SK-N-SH (cell line): ENCODE data around the gene RGSL1. TPM values are rescaled to one million over a fixed set of nuclear protein-coding genes. Genes with fewer than 3 reads are reported as not detected.

Experiments
- CTCF ChIA-PET: fragments of 300-600, 350-600 bp; formaldehyde crosslinking; extraction: SDS; loops from one replicate; lab custom pipeline; 2021; lab: Yijun Ruan, JAX
- POLR2A ChIA-PET: fragments of 350-600 bp; sonication (Branson Sonifier 250); formaldehyde crosslinking; extraction: SDS; loops from one replicate; lab custom pipeline; 2020; ENCODE audit warnings: antibody characterized with exemption, inconsistent platforms; lab: Yijun Ruan, JAX
- DNase-seq: peaks from one replicate; pipeline ENCODE4 v3.0.0; 2012
- H2AFZ ChIP-seq: fragments of 200-600 bp; sonication (generic); 2 replicates; pipeline ENCODE4 v1.8.1; 2016; ENCODE audit warnings: antibody characterized with exemption, mild to moderate bottlenecking, low read depth
- H3F3A ChIP-seq: fragments of 200-600 bp; sonication (generic); replicated peaks from 2 replicates; pipeline ENCODE3; 2016; ENCODE audit warnings: antibody characterized with exemption, mild to moderate bottlenecking; ENCODE audit not compliant: insufficient read depth
- H3K27ac ChIP-seq, 2 experiments: fragments of 200-500 bp in 1 of 2; fragments of 200-600 bp in 1 of 2; sonication (Bioruptor generic) in 1 of 2; sonication (generic), shearing (Covaris generic) in 1 of 2; 2 replicates each; pipeline versions ENCODE4 v1.5.1 to v1.6.1; 2014 to 2016; ENCODE audit warnings: low read depth in 2 of 2, inconsistent platforms in 1 of 2, low read length in 1 of 2, mild to moderate bottlenecking in 1 of 2, mixed read lengths in 1 of 2
- H3K27me3 ChIP-seq: fragments of 200-600 bp; sonication (generic), shearing (Covaris generic); 2 replicates; pipeline ENCODE4 v1.6.1; 2016; ENCODE audit warnings: mixed run types; ENCODE audit not compliant: insufficient read depth
- H3K36me3 ChIP-seq, 2 experiments: fragments of 200-500 bp in 1 of 2; fragments of 200-600 bp in 1 of 2; sonication (Bioruptor generic) in 1 of 2; sonication (generic) in 1 of 2; replicated peaks in 1 of 2; 2 replicates each; pipeline versions ENCODE3 to v1.5.1; 2014 to 2016; ENCODE audit warnings: low read length in 1 of 2, mild to moderate bottlenecking in 1 of 2; ENCODE audit not compliant: insufficient read depth in 2 of 2, control insufficient read depth in 1 of 2
- H3K4me1 ChIP-seq, 2 experiments: fragments of 200-500 bp in 1 of 2; fragments of 200-600 bp in 1 of 2; sonication (Bioruptor generic) in 1 of 2; sonication (generic), shearing (Covaris generic) in 1 of 2; 2 replicates each; pipeline versions ENCODE4 v1.5.1 to v1.6.1; 2014 to 2016; ENCODE audit warnings: low read depth in 1 of 2, low read length in 1 of 2, mixed run types in 1 of 2; ENCODE audit not compliant: insufficient read depth in 2 of 2, control insufficient read depth in 1 of 2
- H3K4me2 ChIP-seq: fragments of 200-600 bp; sonication (generic), shearing (Covaris generic); 2 replicates; pipeline ENCODE4 v1.6.1; 2017; ENCODE audit warnings: mixed run types
- H3K4me3 ChIP-seq, 2 experiments: fragments of 200-500 bp in 1 of 2; fragments of 200-600 bp in 1 of 2; sonication (Bioruptor generic) in 1 of 2; sonication (generic), shearing (Covaris generic) in 1 of 2; 2 replicates each; pipeline versions ENCODE4 v1.5.1 to v1.8.1; 2014 to 2016; ENCODE audit warnings: low read depth in 2 of 2, inconsistent platforms in 1 of 2, low read length in 1 of 2, mild to moderate bottlenecking in 1 of 2, mixed read lengths in 1 of 2, moderate library complexity in 1 of 2
- H3K79me2 ChIP-seq: fragments of 200-600 bp; sonication (generic); 2 replicates; pipeline ENCODE4 v1.8.1; 2017; ENCODE audit warnings: mild to moderate bottlenecking; ENCODE audit not compliant: insufficient read depth
- H3K9ac ChIP-seq: fragments of 200-600 bp; sonication (generic); 2 replicates; pipeline ENCODE4 v1.6.1; 2017; ENCODE audit warnings: mixed run types
- H3K9me2 ChIP-seq: fragments of 200-600 bp; sonication (generic); 2 replicates; pipeline ENCODE4 v1.6.1; 2017; ENCODE audit warnings: mixed run types
- H3K9me3 ChIP-seq: fragments of 200-600 bp; sonication (generic); 2 replicates; pipeline ENCODE4 v1.6.1; 2017; ENCODE audit warnings: mixed run types, mild to moderate bottlenecking, moderate library complexity
- H4K20me1 ChIP-seq: fragments of 200-600 bp; sonication (generic); 2 replicates; pipeline ENCODE4 v1.6.1; 2017; ENCODE audit warnings: mild to moderate bottlenecking, mixed run types; ENCODE audit not compliant: insufficient read depth
- EZH2phosphoT487 ChIP-seq: fragments of 200-600 bp; sonication (generic); IDR thresholded peaks from 2 replicates; pipeline ENCODE4 v1.6.1; 2017; ENCODE audit warnings: low read depth, mixed run types, mild to moderate bottlenecking, antibody characterized with exemption, moderate library complexity, borderline replicate concordance
- FOXJ3 ChIP-seq: sonication (generic); formaldehyde crosslinking; IDR thresholded peaks from 2 replicates; pipeline ENCODE4 v1.5.1; 2020; ENCODE audit warnings: mild to moderate bottlenecking, missing genetic modification reagents
- GATA2 ChIP-seq: sonication (generic); formaldehyde crosslinking; IDR thresholded peaks from 2 replicates; pipeline ENCODE4 v1.5.0; 2020; ENCODE audit warnings: mild to moderate bottlenecking, missing genetic modification reagents
- IRF3 ChIP-seq: fragments of 150-350 bp; IDR thresholded peaks from 2 replicates; pipeline ENCODE4 v1.6.1; 2016; ENCODE audit warnings: mild to moderate bottlenecking, low read depth, low read length
- JUND ChIP-seq: IDR thresholded peaks from 2 replicates; pipeline ENCODE4 v1.4.0; 2012
- MXI1 ChIP-seq: IDR thresholded peaks from 2 replicates; pipeline ENCODE4 v1.6.1; 2012; ENCODE audit warnings: mild to moderate bottlenecking, low read depth, low read length, improper control_type of control experiment
- RAD21 ChIP-seq: IDR thresholded peaks from 2 replicates; pipeline ENCODE4 v1.6.1; 2012; ENCODE audit warnings: mild to moderate bottlenecking, low read length
- RFX5 ChIP-seq: IDR thresholded peaks from 2 replicates; pipeline ENCODE4 v1.6.1; 2012; ENCODE audit warnings: mild to moderate bottlenecking, improper control_type of control experiment, low read length
- RXRA ChIP-seq: IDR thresholded peaks from 2 replicates; pipeline ENCODE4 v1.4.0; 2012; ENCODE audit warnings: low read depth, mild to moderate bottlenecking, borderline replicate concordance
- SMC3 ChIP-seq: IDR thresholded peaks from 2 replicates; pipeline ENCODE4 v1.6.1; 2012; ENCODE audit warnings: low read depth, low read length, improper control_type of control experiment
- TAF1 ChIP-seq: IDR thresholded peaks from 2 replicates; pipeline ENCODE4 v1.6.1; 2012; ENCODE audit warnings: low read depth, mild to moderate bottlenecking, low read length, moderate library complexity, borderline replicate concordance
- TCF12 ChIP-seq: IDR thresholded peaks from 2 replicates; pipeline ENCODE4 v1.4.0; 2012
- TEAD4 ChIP-seq: IDR thresholded peaks from 2 replicates; pipeline ENCODE4 v1.4.0; 2012; ENCODE audit warnings: mild to moderate bottlenecking, borderline replicate concordance; ENCODE audit not compliant: insufficient read depth
- USF1 ChIP-seq: IDR thresholded peaks from 2 replicates; pipeline ENCODE4 v1.4.0; 2012; ENCODE audit warnings: low read depth, borderline replicate concordance
- USF2 ChIP-seq: fragments of 150-350 bp; IDR thresholded peaks from 2 replicates; pipeline ENCODE4 v1.6.1; 2017; ENCODE audit warnings: antibody characterized with exemption, low read length, low read depth, borderline replicate concordance
- polyA plus RNA-seq, 3 experiments: library from polyadenylated mRNA; depleted of rRNA; stranded (reverse); fragments of >200 nt; gene quantifications; 2 replicates each; pipeline ENCODE4 v1.2.3, GENCODE V29; 2012
- TF ChIP-seq, protein P1 (sequence below): IDR thresholded peaks from 2 replicates; pipeline ENCODE4 v1.6.1; 2012; ENCODE audit warnings: mild to moderate bottlenecking, low read depth, low read length, moderate library complexity
- TF ChIP-seq, protein P2 (sequence below): IDR thresholded peaks from 2 replicates; pipeline ENCODE4 v1.4.0; 2012; ENCODE audit warnings: low read depth

Gene RGSL1
- polyA plus RNA-seq, 1 of the 3 experiments (the other 2 are of a cell fraction), result not detected

DNA sequence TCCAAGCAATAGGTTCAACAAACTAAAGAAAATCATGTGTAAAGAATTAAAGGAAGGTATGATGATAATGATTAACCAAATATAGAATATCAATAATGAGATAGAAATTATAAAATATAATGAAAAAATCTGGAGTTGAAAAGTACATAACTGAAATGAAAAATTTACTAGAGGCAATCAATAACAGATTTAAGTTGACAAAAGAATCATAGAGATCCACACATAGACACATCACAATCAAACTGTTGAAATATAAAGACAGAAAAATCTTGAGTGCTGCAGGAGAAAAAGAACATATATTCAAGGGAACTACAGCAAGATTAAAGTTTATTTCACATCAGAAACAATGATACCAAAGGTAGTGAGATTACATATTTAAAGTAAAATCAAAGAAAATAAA lies 75.4 kb downstream of the RGSL1 start:
- CTCF ChIA-PET, result no interaction called here
- H4K20me1 ChIP-seq, result no peaks in the 10 kb centered on the region
- H3K9me3 ChIP-seq, result no peaks in the 10 kb centered on the region
- TF ChIP-seq GATA2, result no peak
- TF ChIP-seq TAF1, result no peak
- no peak for TF ChIP-seq USF1
- TF ChIP-seq, protein P1, sequence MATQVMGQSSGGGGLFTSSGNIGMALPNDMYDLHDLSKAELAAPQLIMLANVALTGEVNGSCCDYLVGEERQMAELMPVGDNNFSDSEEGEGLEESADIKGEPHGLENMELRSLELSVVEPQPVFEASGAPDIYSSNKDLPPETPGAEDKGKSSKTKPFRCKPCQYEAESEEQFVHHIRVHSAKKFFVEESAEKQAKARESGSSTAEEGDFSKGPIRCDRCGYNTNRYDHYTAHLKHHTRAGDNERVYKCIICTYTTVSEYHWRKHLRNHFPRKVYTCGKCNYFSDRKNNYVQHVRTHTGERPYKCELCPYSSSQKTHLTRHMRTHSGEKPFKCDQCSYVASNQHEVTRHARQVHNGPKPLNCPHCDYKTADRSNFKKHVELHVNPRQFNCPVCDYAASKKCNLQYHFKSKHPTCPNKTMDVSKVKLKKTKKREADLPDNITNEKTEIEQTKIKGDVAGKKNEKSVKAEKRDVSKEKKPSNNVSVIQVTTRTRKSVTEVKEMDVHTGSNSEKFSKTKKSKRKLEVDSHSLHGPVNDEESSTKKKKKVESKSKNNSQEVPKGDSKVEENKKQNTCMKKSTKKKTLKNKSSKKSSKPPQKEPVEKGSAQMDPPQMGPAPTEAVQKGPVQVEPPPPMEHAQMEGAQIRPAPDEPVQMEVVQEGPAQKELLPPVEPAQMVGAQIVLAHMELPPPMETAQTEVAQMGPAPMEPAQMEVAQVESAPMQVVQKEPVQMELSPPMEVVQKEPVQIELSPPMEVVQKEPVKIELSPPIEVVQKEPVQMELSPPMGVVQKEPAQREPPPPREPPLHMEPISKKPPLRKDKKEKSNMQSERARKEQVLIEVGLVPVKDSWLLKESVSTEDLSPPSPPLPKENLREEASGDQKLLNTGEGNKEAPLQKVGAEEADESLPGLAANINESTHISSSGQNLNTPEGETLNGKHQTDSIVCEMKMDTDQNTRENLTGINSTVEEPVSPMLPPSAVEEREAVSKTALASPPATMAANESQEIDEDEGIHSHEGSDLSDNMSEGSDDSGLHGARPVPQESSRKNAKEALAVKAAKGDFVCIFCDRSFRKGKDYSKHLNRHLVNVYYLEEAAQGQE, result no peak
- no peak for TF ChIP-seq EZH2phosphoT487
- no peak for TF ChIP-seq MXI1
- no peak for TF ChIP-seq RXRA
- TF ChIP-seq, protein P2, sequence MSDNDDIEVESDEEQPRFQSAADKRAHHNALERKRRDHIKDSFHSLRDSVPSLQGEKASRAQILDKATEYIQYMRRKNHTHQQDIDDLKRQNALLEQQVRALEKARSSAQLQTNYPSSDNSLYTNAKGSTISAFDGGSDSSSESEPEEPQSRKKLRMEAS, result no peak
- no peak for TF ChIP-seq RFX5
- no peak for TF ChIP-seq JUND
- no peak for TF ChIP-seq USF2
- TF ChIP-seq IRF3, result no peak
- no peak for TF ChIP-seq TEAD4
- TF ChIP-seq FOXJ3 (CRISPR knock-in tag), result no peak
- TF ChIP-seq TCF12, result no peak
- no peak for TF ChIP-seq SMC3
- TF ChIP-seq RAD21, result no peak
- TF ChIP-seq, all 33 proteins: peak for 0
- no peak overlapping the region for H3K27ac ChIP-seq
- POLR2A ChIA-PET, result no interaction called here
- no peak overlapping the region for H3K4me2 ChIP-seq
- no peaks in the 10 kb centered on the region for H3F3A ChIP-seq
- H3K36me3 ChIP-seq, result no peaks in the 10 kb centered on the region
- no peak overlapping the region for H3K4me3 ChIP-seq
- no peak overlapping the region for H2AFZ ChIP-seq
- no peaks in the 10 kb centered on the region for H3K79me2 ChIP-seq
- DNase-seq, result no peak
- H3K9me2 ChIP-seq, result no peaks in the 10 kb centered on the region
- no peaks in the 10 kb centered on the region for H3K4me1 ChIP-seq
- no peaks in the 10 kb centered on the region for H3K27me3 ChIP-seq
- H3K9ac ChIP-seq, result no peak overlapping the region
